Measurements from ENCODE around the gene SOX6. TPM values are rescaled to one million over a fixed set of nuclear protein-coding genes. Genes with fewer than 3 reads are reported as not detected.
"Not testable (repeated sequence)": the region's sequence is repeated elsewhere in the genome, so short reads cannot be mapped to it uniquely, and the experiment has no call there.

The SOX6 gene
- polyA plus RNA-seq, 10 donors = 13.4 to 28.1 (median 18.6) TPM

- DNase-seq = no peak
Measured at GRCh38 chr11:16154715-16155396, 201.5 kb downstream of the SOX6 start.

- no peak for DNase-seq
Measured at GRCh38 chr11:16153951-16154350, 202.4 kb downstream of the SOX6 start.

- DNase-seq = no peak
Measured at GRCh38 chr11:16151138-16151537, 205.2 kb downstream of the SOX6 start.

GRCh38 chr11:16149476-16149875 is 206.9 kb downstream of the SOX6 start:
- DNase-seq = no peak

GRCh38 chr11:16148301-16148931 is 207.9 kb downstream of the SOX6 start:
- DNase-seq = peak; percentile 23 to 56 (median 30)

- DNase-seq = not testable (repeated sequence)
Measured at GRCh38 chr11:16146980-16147379, 209.4 kb downstream of the SOX6 start.

- not testable (repeated sequence) for DNase-seq
Measured at GRCh38 chr11:16141614-16142013, 214.7 kb downstream of the SOX6 start.

GRCh38 chr11:16141162-16141561 is 215.2 kb downstream of the SOX6 start:
- DNase-seq = not testable (repeated sequence)

- no peak for DNase-seq
Measured at GRCh38 chr11:16136792-16137390, 219.5 kb downstream of the SOX6 start.

- no peak for DNase-seq
Measured at GRCh38 chr11:16133867-16134266, 222.5 kb downstream of the SOX6 start.

GRCh38 chr11:16127732-16128131 is 228.6 kb downstream of the SOX6 start:
- DNase-seq = no peak

GRCh38 chr11:16126362-16126761 is 230.0 kb downstream of the SOX6 start:
- DNase-seq = no peak

GRCh38 chr11:16125796-16126195 is 230.6 kb downstream of the SOX6 start:
- DNase-seq = no peak

GRCh38 chr11:16124390-16124789 is 232.0 kb downstream of the SOX6 start:
- no peak for DNase-seq

GRCh38 chr11:16121853-16122252 is 234.5 kb downstream of the SOX6 start:
- no peak for DNase-seq

- DNase-seq = no peak
Measured at GRCh38 chr11:16120008-16120407, 236.3 kb downstream of the SOX6 start.

GRCh38 chr11:16117989-16118756 is 238.2 kb downstream of the SOX6 start:
- peak; percentile 35 to 58 (median 56) for DNase-seq

GRCh38 chr11:16114978-16115871 is 241.1 kb downstream of the SOX6 start:
- DNase-seq = peak in 2 of 3 donors; percentile 11 to 32

- no peak for DNase-seq
Measured at GRCh38 chr11:16114431-16114830, 241.9 kb downstream of the SOX6 start.

GRCh38 chr11:16111690-16112089 is 244.7 kb downstream of the SOX6 start:
- DNase-seq = no peak

- DNase-seq = no peak
Measured at GRCh38 chr11:16110886-16111285, 245.5 kb downstream of the SOX6 start.
